Gastroesophageal sphincter (tissue), 4 donors: ENCODE data around the gene B3GNT9. TPM values are rescaled to one million over a fixed set of nuclear protein-coding genes. Genes with fewer than 3 reads are reported as not detected.
"Not testable (repeated sequence)": the region's sequence is repeated elsewhere in the genome, so short reads cannot be mapped to it uniquely, and the experiment has no call there.

Experiments used
- ATAC-seq: fragments of 150-250 bp; one replicate; pipeline ENCODE4 v1.9.1; 2016; ENCODE audit warnings: mild to moderate bottlenecking, moderate library complexity
- H3K27ac ChIP-seq, 4 donors: fragments of 200-600 bp; sonication (generic) in 3 of 4; 1 replicate in 3 of 4; 2 replicates in 1 of 4; pipeline ENCODE4 v1.5.1; 2016 to 2019
- H3K27me3 ChIP-seq: fragments of 200-600 bp; sonication (generic); one replicate; pipeline ENCODE4 v1.5.1; 2019
- H3K36me3 ChIP-seq, 2 donors: fragments of 200-600 bp; sonication (generic); one replicate each; pipeline ENCODE4 v1.5.1; 2019; ENCODE audit warnings: control low read depth in 1 of 2
- H3K4me1 ChIP-seq, 3 donors: fragments of 200-600 bp; sonication (generic); 1 replicate in 2 of 3; 2 replicates in 1 of 3; pipeline ENCODE4 v1.5.1; 2016 to 2019; ENCODE audit warnings: control low read depth in 2 of 3
- H3K4me3 ChIP-seq, 2 donors: fragments of 200-600 bp; sonication (generic); one replicate each; pipeline ENCODE4 v1.5.1; 2019; ENCODE audit warnings: mild to moderate bottlenecking in 1 of 2, moderate library complexity in 1 of 2
- H3K9me3 ChIP-seq, 3 donors: fragments of 200-600 bp; sonication (generic); one replicate each; pipeline ENCODE4 v1.5.1; 2017 to 2019; ENCODE audit warnings: control low read depth in 2 of 3
- EP300 ChIP-seq: sonication (generic); formaldehyde crosslinking; IDR thresholded peaks from one replicate; pipeline ENCODE4 v1.6.1; 2017; ENCODE audit warnings: antibody characterized with exemption, mild to moderate bottlenecking
- POLR2A ChIP-seq, 2 donors: fragments of 450-650 bp; IDR thresholded peaks; one replicate each; pipeline ENCODE4 v1.6.1; 2017; ENCODE audit warnings: antibody characterized with exemption in 2 of 2, mild to moderate bottlenecking in 2 of 2, moderate library complexity in 1 of 2
- POLR2AphosphoS5 ChIP-seq: sonication (generic); formaldehyde crosslinking; IDR thresholded peaks from one replicate; pipeline ENCODE4 v1.6.1; 2017; ENCODE audit warnings: antibody characterized with exemption
- WGBS, 2 donors: methylation state at CpG; one replicate each; pipeline ENCODE4 v1.1.5; 2018; ENCODE audit warnings: low coverage in 1 of 2; 5-methylcytosine and 5-hydroxymethylcytosine counted together
- total RNA-seq, 4 donors: library from RNA; depleted of rRNA; stranded (reverse); fragments of >200 nt; gene quantifications; one replicate each; pipeline ENCODE4 v1.1.0, GENCODE V29; 2016
- TF ChIP-seq, protein P1 (sequence below), 4 experiments: fragments of 200-600 bp in 2 of 4; fragments of 450-650 bp in 2 of 4; sonication (generic) in 1 of 4; IDR thresholded peaks; one replicate each; pipeline ENCODE4 v1.5.1; 2017 to 2019; ENCODE audit warnings: antibody characterized with exemption in 4 of 4, mild to moderate bottlenecking in 2 of 4, moderate library complexity in 2 of 4

B3GNT9 gene
- total RNA-seq, 4 donors from 2014 or later = 16.3 to 33.6 (median 23.1) TPM

DNA sequence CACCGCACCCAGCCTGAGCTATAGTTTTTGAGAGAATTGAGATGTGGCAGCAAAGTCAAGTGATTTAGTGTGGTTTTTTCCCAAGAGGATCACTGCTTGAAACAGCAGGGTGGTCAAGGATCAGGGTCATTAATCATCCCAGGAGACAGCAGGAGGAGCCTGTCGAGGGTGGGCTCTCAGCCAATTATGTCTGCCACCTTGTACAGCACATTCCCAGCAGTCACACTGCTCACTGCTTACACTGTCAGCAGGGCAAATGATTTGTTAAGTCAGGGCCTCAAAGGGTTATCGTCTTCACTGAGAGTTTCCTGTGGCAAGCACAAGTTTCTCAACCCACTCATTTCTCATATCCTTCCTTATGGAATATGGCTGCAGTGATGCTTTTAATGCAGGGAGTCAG, 13.2 kb downstream of the B3GNT9 start:
- H3K4me1 ChIP-seq = no peaks in the 10 kb centered on the region
- H3K4me3 ChIP-seq = no peak overlapping the region
- H3K27me3 ChIP-seq = no peaks in the 10 kb centered on the region
- H3K27ac ChIP-seq = no peak overlapping the region
- ATAC-seq = no peak
- H3K9me3 ChIP-seq = no peaks in the 10 kb centered on the region
- H3K36me3 ChIP-seq = peaks cover 0 to 100% of the 10 kb centered on the region in 2 donors
- TF ChIP-seq, protein P1, sequence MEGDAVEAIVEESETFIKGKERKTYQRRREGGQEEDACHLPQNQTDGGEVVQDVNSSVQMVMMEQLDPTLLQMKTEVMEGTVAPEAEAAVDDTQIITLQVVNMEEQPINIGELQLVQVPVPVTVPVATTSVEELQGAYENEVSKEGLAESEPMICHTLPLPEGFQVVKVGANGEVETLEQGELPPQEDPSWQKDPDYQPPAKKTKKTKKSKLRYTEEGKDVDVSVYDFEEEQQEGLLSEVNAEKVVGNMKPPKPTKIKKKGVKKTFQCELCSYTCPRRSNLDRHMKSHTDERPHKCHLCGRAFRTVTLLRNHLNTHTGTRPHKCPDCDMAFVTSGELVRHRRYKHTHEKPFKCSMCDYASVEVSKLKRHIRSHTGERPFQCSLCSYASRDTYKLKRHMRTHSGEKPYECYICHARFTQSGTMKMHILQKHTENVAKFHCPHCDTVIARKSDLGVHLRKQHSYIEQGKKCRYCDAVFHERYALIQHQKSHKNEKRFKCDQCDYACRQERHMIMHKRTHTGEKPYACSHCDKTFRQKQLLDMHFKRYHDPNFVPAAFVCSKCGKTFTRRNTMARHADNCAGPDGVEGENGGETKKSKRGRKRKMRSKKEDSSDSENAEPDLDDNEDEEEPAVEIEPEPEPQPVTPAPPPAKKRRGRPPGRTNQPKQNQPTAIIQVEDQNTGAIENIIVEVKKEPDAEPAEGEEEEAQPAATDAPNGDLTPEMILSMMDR (IDR thresholded peaks at IDR 0.05) = no peak
- TF ChIP-seq EP300 = no peak
- no peak for TF ChIP-seq POLR2A (IDR thresholded peaks at IDR 0.05)
- no peak for TF ChIP-seq POLR2AphosphoS5
- 0% methylated on average over 2 of the region's 3 CpGs; no CpG with 5 or more reads in 1 of the 2 donors for WGBS, 2 donors

DNA sequence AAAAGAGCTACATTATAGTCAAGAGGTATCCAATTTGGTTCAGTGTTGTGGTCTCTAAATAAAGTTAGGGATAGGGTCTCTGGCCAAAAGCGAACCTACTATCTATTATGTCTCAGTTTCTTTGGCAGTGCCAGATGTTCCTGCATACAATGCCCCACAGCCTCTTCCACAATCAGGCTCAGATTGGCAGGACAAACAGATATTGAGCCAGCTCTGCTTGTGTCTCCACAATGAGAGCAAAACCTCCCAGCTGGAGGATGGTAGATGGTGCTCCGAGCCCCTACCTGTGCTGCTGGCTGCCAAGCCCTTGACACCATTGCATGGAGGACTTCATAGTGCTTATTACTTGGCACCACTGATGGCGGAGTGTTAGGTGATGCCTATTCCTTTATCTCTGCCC, 21.4 kb downstream of the B3GNT9 start:
- H3K4me1 ChIP-seq = no peaks in the 10 kb centered on the region
- H3K27me3 ChIP-seq = no peaks in the 10 kb centered on the region
- WGBS, 2 donors = 69 to 100% methylated on average over 1 to 2 of the region's 3 CpGs
- TF ChIP-seq EP300 = no peak
- TF ChIP-seq, protein P1 (IDR thresholded peaks at IDR 0.05) = no peak
- TF ChIP-seq POLR2AphosphoS5 = no peak
- no peak for TF ChIP-seq POLR2A (IDR thresholded peaks at IDR 0.05)
- H3K9me3 ChIP-seq = no peaks in the 10 kb centered on the region
- H3K4me3 ChIP-seq = no peak overlapping the region
- no peak overlapping the region for H3K27ac ChIP-seq
- H3K36me3 ChIP-seq = peaks cover 0 to 97% of the 10 kb centered on the region in 2 donors
- no peak for ATAC-seq

DNA sequence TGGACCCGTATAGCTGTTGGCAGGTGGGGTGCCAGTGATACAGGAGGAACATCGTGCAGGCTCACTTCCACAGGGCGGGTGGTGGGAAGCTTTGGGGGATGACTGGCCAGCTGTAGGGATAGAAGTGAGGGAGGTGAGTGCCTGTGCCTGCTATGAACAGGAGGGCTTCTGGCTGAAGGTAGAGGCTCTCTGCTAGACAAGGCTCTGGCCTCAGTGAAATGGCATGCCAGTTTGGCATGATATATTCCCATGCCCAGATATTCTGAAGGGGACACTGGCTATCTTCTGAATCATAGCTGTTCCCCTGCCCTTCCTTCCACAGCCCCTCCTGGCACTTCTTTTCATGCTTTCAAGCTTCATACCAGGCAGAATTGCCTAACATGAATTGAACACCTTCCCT, 21.9 kb downstream of the B3GNT9 start:
- WGBS, 2 donors = 60% methylated on average over 1 of the region's 3 CpGs; no CpG with 5 or more reads in 1 of the 2 donors
- Histone ChIP-seq H3K27ac (no peak overlapping the region), H3K9me3 (no peaks in the 10 kb centered on the region), H3K27me3 (no peaks in the 10 kb centered on the region), H3K4me3 (no peak overlapping the region), H3K4me1 (no peaks in the 10 kb centered on the region), H3K36me3 (peaks cover 0 to 97% of the 10 kb centered on the region in 2 donors)
- TF ChIP-seq POLR2A (IDR thresholded peaks at IDR 0.05) (no peak), POLR2AphosphoS5 (no peak), EP300 (no peak)
- TF ChIP-seq, protein P1 (IDR thresholded peaks at IDR 0.05) = no peak
- no peak for ATAC-seq

DNA sequence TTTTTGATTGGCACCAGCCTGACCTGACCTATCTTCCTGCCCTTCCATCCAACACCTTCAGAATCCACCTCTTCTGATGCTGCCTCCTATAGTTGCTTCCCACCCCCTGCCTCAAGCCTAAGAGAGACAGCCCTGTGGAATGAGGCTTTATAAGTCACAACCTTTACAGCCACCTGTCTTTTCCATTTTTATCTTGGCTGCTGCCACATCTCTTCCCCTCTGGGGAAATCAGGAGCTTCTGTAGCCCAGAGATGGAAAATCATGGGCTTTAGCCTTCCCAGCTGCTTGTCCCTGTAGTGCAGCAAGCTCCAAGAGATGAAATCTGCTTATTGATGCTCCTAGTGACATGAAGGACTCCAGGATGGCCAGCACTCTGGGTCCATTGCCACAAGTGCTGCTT, 22.4 kb downstream of the B3GNT9 start:
- H3K4me1 ChIP-seq = no peaks in the 10 kb centered on the region
- H3K36me3 ChIP-seq = peaks cover 0 to 97% of the 10 kb centered on the region in 2 donors
- H3K9me3 ChIP-seq = no peaks in the 10 kb centered on the region
- no peak overlapping the region for H3K4me3 ChIP-seq
- H3K27me3 ChIP-seq = no peaks in the 10 kb centered on the region
- TF ChIP-seq, protein P1 (IDR thresholded peaks at IDR 0.05) = no peak
- TF ChIP-seq POLR2A (IDR thresholded peaks at IDR 0.05) (no peak), EP300 (no peak), POLR2AphosphoS5 (no peak)
- no peak overlapping the region for H3K27ac ChIP-seq
- ATAC-seq = no peak

DNA sequence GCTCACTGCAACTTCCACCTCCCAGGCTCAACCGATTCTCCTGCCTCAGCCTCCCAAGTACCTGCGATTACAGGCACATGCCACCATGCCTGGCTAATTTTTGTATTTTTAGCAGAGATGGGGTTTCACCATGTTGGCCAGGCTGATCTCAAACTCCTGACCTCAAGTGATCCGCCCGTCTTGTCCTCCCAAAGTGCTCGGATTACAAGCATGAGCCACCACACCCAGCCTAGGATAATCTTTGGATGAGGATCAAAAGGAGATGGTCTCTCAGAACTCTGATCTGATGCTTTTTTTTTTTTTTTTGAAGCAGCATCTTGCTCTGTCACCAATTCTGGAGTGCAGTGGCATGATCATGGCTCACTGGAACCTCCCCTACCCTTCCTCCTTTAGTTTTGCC, 28.0 kb downstream of the B3GNT9 start:
- not testable (repeated sequence) for H3K9me3 ChIP-seq, H3K27me3 ChIP-seq, H3K27ac ChIP-seq, H3K4me3 ChIP-seq, H3K4me1 ChIP-seq, ATAC-seq
- WGBS, 2 donors = 83 to 85% methylated on average over 2 to 5 of the region's 5 CpGs
- peaks cover 0 to 81% of the 10 kb centered on the region in 2 donors for H3K36me3 ChIP-seq
